GM11168 (cell line): ENCODE results near the gene CCNY.

Experiments used
- in situ Hi-C: fragments of 300-500 bp; cut with MboI; formaldehyde crosslinking; loops from one replicate; pipeline ENCODE4 v1.12.0; 2022; ENCODE audit warnings: low sequenced_read_pairs; ENCODE audit not compliant: unreplicated experiment

Gene CCNY

DNA sequence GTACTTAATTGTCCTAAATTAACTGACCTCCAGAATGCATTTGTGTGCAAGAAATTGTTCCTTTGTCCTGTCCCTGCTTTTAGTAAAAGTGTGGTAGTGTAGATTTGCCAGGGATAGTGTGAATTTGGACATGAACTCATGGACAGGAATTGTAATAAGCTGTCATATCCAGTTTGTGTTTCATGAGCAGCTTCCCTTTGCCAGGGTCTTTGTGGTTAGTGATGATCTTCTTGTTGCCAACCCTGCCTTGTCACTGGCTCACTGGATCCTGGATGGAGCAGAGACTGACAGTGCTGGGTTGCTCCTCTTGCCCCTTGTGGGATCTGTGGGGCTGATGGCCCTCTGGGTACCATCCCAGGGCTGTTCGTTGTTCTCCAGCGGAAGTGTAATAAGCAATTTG lies 110.1 kb downstream of the CCNY start:
- in situ Hi-C loops = no loop called here

GRCh38 chr10:35447693-35448407 lies 111.5 kb downstream of the CCNY start:
- in situ Hi-C loops = no loop called here

GRCh38 chr10:35448687-35449662 lies 112.7 kb downstream of the CCNY start:
- in situ Hi-C loops = no loop called here

DNA sequence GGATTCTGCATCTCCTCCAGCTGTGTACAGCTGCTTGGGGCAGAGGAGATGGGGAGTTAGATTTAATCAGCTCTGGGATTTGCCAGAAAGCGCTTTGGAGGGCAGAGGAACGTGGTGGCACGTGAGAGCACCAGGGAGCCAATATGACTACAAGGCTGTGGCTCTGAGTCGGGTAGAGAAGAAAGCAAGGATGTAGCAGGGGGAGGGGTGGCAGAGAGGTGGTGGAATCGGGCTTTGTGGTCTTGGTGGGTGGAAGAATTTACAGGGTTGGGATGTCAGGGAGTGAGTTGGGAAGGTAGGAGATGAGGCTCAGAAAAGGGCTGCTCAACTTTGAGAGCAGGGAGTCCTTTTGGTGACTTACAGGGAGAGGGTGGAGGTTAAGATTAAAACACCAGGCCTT lies 113.6 kb downstream of the CCNY start:
- in situ Hi-C loops = no loop called here

- in situ Hi-C loops = no loop called here
Measured at GRCh38 chr10:35451151-35452016, 115.1 kb downstream of the CCNY start.

- in situ Hi-C loops = no loop called here
Measured at GRCh38 chr10:35452171-35452570, 115.9 kb downstream of the CCNY start.

- in situ Hi-C loops = no loop called here
Measured at GRCh38 chr10:35452847-35453246, 116.5 kb downstream of the CCNY start.

GRCh38 chr10:35453855-35454532 lies 117.7 kb downstream of the CCNY start:
- in situ Hi-C loops = no loop called here

- in situ Hi-C loops = no loop called here
Measured at GRCh38 chr10:35456153-35456720, 119.9 kb downstream of the CCNY start.

- in situ Hi-C loops = no loop called here
Measured at GRCh38 chr10:35456784-35457183, 120.5 kb downstream of the CCNY start.

DNA sequence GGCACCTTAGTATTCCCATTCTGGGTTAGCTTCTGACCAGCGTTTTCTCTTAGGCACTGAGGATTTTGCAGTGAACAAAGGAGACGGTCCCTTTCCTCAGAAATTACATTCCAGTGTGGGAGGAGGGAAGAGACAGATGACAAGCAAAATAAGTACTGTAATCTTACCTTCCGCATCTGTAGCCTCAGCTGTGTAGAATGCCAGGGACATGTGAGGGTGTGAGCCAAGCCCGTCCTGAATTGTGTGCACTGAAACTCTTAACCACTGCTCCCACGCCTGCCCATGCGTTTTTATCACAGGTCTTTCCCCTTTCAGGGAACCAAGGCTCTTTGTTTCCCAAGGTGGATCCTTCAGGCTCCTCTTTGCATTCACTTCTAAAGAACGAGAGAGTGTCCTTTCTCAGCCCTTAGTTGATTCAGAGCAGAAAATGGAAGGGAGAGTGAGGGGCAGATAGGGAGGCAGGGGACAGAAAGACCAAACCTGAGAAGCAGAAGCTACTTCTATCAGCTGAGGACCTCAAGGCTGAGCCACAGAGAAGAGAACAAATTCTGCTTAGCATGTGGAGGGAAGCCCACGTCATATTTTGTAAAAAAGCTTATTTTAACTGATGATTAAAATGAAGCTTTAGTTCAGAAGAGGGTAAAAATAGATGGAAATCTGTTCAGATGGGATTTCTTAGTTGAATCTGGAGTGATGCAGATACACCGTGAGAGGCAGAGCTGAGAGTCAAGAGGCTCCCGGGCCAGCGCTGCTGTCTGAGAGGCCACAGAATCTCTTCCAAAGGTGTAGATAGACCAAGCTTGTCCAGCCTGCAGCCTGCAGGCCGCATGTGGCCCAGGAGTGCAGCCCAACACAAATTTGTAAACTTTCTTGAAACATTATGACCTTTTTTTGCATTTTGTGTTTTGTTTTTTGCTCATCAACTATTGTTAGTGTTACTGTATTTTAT lies 122.5 kb downstream of the CCNY start:
- in situ Hi-C loops = no loop called here

GRCh38 chr10:35459449-35459847 lies 123.1 kb downstream of the CCNY start:
- in situ Hi-C loops = no loop called here

- in situ Hi-C loops = no loop called here
Measured at GRCh38 chr10:35460852-35461460, 124.6 kb downstream of the CCNY start.

GRCh38 chr10:35462491-35462934 lies 126.2 kb downstream of the CCNY start:
- in situ Hi-C loops = no loop called here

- in situ Hi-C loops = no loop called here
Measured at GRCh38 chr10:35463105-35463867, 127.0 kb downstream of the CCNY start.

GRCh38 chr10:35463878-35464277 lies 127.6 kb downstream of the CCNY start:
- in situ Hi-C loops = no loop called here

DNA sequence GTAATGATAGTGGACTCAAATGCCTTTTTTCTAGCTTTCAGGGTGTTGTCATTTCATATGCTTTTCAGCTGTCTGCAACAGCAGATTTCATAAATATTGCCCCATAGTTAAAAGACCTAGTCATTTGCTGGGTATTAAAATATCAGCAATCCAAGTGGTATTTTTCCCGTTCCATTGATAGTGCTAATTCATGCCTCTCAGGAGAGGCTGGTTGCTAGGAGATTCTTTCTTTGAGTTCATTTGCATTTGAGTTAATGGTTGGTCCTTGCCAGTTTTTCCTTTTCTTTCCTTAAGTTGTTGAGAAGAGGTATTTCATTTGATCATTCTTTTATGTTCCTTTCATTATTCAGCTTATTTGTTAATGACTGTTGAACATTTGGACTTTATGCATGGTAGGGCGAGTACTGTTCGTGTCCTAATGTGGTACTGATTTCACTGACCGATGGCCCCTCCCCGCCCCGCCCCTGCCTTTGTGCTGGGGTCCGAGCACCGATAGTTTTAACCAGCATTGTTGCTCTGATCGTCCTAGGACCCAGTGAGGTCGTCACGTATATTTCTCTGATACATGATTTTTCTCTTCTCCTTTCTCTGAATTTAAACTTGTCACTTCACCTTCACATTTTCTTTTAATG lies 128.6 kb downstream of the CCNY start:
- in situ Hi-C loops = no loop called here
